ENCODE measurements around the gene SNX6. TPM values are rescaled to one million over a fixed set of nuclear protein-coding genes. Genes with fewer than 3 reads are reported as not detected.

SNX6 gene
- total and polyA plus RNA-seq, 10 donors: 23.0 to 201 (median 86.0) TPM

Small RNA genes lying within 50 kb of the gene (small RNA-seq; reads per million reads assigned to genes)
- gene RNU1-27P: 0 reads per million in 4 donors
- 0 reads per million in 4 donors for gene RNU1-28P
- gene RNU6-1261P: 0 reads per million in 4 donors

Other genes with a start within 250 kb of the SNX6 start
- gene SPTSSA, start 167.9 kb downstream of the SNX6 start, total RNA-seq: 10 to 100 TPM in 4 of 7 donors, 1 to 10 TPM in 3; 8.9 to 16.7 (median 10.2) TPM
- 10 to 100 TPM; 12.9 to 16.6 (median 15.8) TPM for gene SPTSSA, start 167.9 kb downstream of the SNX6 start, polyA plus RNA-seq
- gene EAPP, start 90.4 kb downstream of the SNX6 start, total RNA-seq: 10 to 100 TPM; 26.7 to 44.3 (median 35.2) TPM
- 10 to 100 TPM; 30.2 to 44.9 (median 44.0) TPM for gene EAPP, start 90.4 kb downstream of the SNX6 start, polyA plus RNA-seq
- gene CFL2, start 84.4 kb upstream of the SNX6 start, total RNA-seq: 10 to 100 TPM; 17.4 to 32.8 (median 23.9) TPM
- 10 to 100 TPM in 2 of 3 donors, 1 to 10 TPM in 1; 9.8 to 15.6 (median 13.2) TPM for gene CFL2, start 84.4 kb upstream of the SNX6 start, polyA plus RNA-seq
- 100 to 1,000 TPM in 2 of 7 donors, 10 to 100 TPM in 5; 58.1 to 126 (median 89.0) TPM for gene BAZ1A, start 245.2 kb upstream of the SNX6 start, total RNA-seq
- gene BAZ1A, start 245.2 kb upstream of the SNX6 start, polyA plus RNA-seq: 10 to 100 TPM; 22.3 to 28.6 (median 23.5) TPM